Body of pancreas (tissue), 4 donors: Measurements from ENCODE around the gene KRI1. TPM values are rescaled to one million over a fixed set of nuclear protein-coding genes. Genes with fewer than 3 reads are reported as not detected.

Source experiments
- ATAC-seq: fragments of 150-250 bp; one replicate; pipeline ENCODE4 v1.9.1; 2016
- DNase-seq, 4 donors: peaks; one replicate each; pipeline ENCODE4 v3.0.0-alpha.2; 2019
- H3K27ac ChIP-seq, 4 donors: fragments of 200-600 bp; sonication (generic); 1 replicate in 3 of 4; 2 replicates in 1 of 4; pipeline versions ENCODE4 v1.5.1 to v1.6.1; 2016 to 2019; ENCODE audit warnings: mild to moderate bottlenecking in 1 of 4, mixed read lengths in 1 of 4, moderate library complexity in 1 of 4
- H3K27me3 ChIP-seq, 2 donors: fragments of 200-600 bp; sonication (generic); one replicate each; pipeline ENCODE4 v1.6.0; 2016; ENCODE audit warnings: mild to moderate bottlenecking in 1 of 2
- H3K36me3 ChIP-seq, 2 donors: fragments of 200-600 bp; sonication (generic); replicated peaks in 1 of 2; 2 replicates each; pipeline ENCODE4 v1.5.1; 2016; ENCODE audit warnings: low read depth in 2 of 2; ENCODE audit not compliant: insufficient read depth in 1 of 2
- H3K4me1 ChIP-seq: fragments of 200-600 bp; sonication (generic); one replicate; pipeline ENCODE4 v1.6.0; 2016
- H3K4me3 ChIP-seq, 2 donors: fragments of 200-600 bp; sonication (generic); 1 replicate in 1 of 2; 2 replicates in 1 of 2; pipeline ENCODE4 v1.5.1; 2016 to 2019
- H3K9me3 ChIP-seq, 3 donors: fragments of 200-600 bp; sonication (generic); 1 replicate in 2 of 3; 2 replicates in 1 of 3; pipeline ENCODE4 v1.5.1; 2016
- CTCF ChIP-seq, 7 experiments: fragments of 450-650 bp in 4 of 7; fragments of 200-600 bp in 3 of 7; sonication (generic) in 3 of 7; IDR thresholded peaks; one replicate each; pipeline ENCODE4 v1.5.1; 2016 to 2019; ENCODE audit warnings: antibody characterized with exemption in 7 of 7
- POLR2A ChIP-seq, 3 donors: fragments of 450-650 bp; IDR thresholded peaks; one replicate each; pipeline ENCODE4 v1.6.1; 2016; ENCODE audit warnings: antibody characterized with exemption in 3 of 3, mild to moderate bottlenecking in 2 of 3
- WGBS, 2 donors: methylation state at CpG; one replicate each; pipeline ENCODE4 v1.1.5; 2017; 5-methylcytosine and 5-hydroxymethylcytosine counted together
- intact Hi-C: fragments of 100-400 bp; cut with DNase I; formaldehyde crosslinking; loops from one replicate; pipeline ENCODE4 v1.15.1; 2023
- total RNA-seq, 2 donors: library from RNA; depleted of rRNA; stranded (reverse); fragments of >200 nt; gene quantifications; one replicate each; pipeline ENCODE4 v1.1.0, GENCODE V29; 2016

Gene KRI1
- total RNA-seq, 2 donors from 2014 or later: 24.1 to 28.8 TPM

GRCh38 chr19:10603873-10604459 lies 38.2 kb upstream of the KRI1 start:
- DNase-seq (peak in 3 of 4 donors; percentile 29 to 43 (median 32)), ATAC-seq (no peak)
- H3K4me3 ChIP-seq: no peak overlapping the region
- H3K4me1 ChIP-seq: peaks cover 27% of the 10 kb centered on the region
- H3K9me3 ChIP-seq: no peaks in the 10 kb centered on the region
- intact Hi-C loops: no loop called here
- no peaks in the 10 kb centered on the region for H3K27me3 ChIP-seq
- H3K27ac ChIP-seq: peak overlapping the region; percentile 47 to 86 (median 66)
- no peaks in the 10 kb centered on the region for H3K36me3 ChIP-seq
- 27 to 37% methylated on average over 9 of the region's 9 CpGs for WGBS, 2 donors
- TF ChIP-seq POLR2A (IDR thresholded peaks at IDR 0.05): no peak
- TF ChIP-seq CTCF (IDR thresholded peaks at IDR 0.05): no peak

GRCh38 chr19:10603084-10603872 lies 37.5 kb upstream of the KRI1 start:
- ATAC-seq (peak; percentile 24), DNase-seq (peak; percentile 22 to 61 (median 46))
- intact Hi-C loops: no loop called here

GRCh38 chr19:10602330-10603083 lies 36.7 kb upstream of the KRI1 start:
- ATAC-seq: peak; percentile 95
- Histone ChIP-seq H3K9me3 (no peaks in the 10 kb centered on the region), H3K4me3 (peak overlapping the region; percentile 57 to 93), H3K4me1 (peaks cover 27% of the 10 kb centered on the region), H3K27ac (peak overlapping the region; percentile 2 to 86 (median 64)), H3K36me3 (no peaks in the 10 kb centered on the region), H3K27me3 (no peaks in the 10 kb centered on the region)
- peak; percentile 81 to 88 (median 83) for DNase-seq
- 1 to 4% methylated on average over 8 to 50 of the region's 76 CpGs for WGBS, 2 donors
- TF ChIP-seq POLR2A (IDR thresholded peaks at IDR 0.05): peak in 2 of 3 donors; percentile 28 to 55
- no peak for TF ChIP-seq CTCF (IDR thresholded peaks at IDR 0.05)
- intact Hi-C loops: no loop called here

More at GRCh38 chr19:10603084-10603872, 37.5 kb upstream of the KRI1 start:
- Histone ChIP-seq H3K27ac (peak overlapping the region; percentile 47 to 86 (median 66)), H3K9me3 (no peaks in the 10 kb centered on the region), H3K36me3 (no peaks in the 10 kb centered on the region), H3K4me1 (peaks cover 27% of the 10 kb centered on the region), H3K4me3 (peak overlapping the region; percentile 57 to 93), H3K27me3 (no peaks in the 10 kb centered on the region)
- TF ChIP-seq POLR2A (IDR thresholded peaks at IDR 0.05): peak in 2 of 3 donors; percentile 22 to 29
- no peak for TF ChIP-seq CTCF (IDR thresholded peaks at IDR 0.05)
- 22 to 24% methylated on average over 16 to 18 of the region's 19 CpGs for WGBS, 2 donors

GRCh38 chr19:10601999-10602329 lies 36.2 kb upstream of the KRI1 start:
- ATAC-seq (no peak), DNase-seq (no peak)
- Histone ChIP-seq H3K27me3 (no peaks in the 10 kb centered on the region), H3K4me3 (no peak overlapping the region), H3K27ac (peak overlapping the region in 1 of 4 donors; percentile 17), H3K4me1 (peaks cover 27% of the 10 kb centered on the region), H3K36me3 (no peaks in the 10 kb centered on the region), H3K9me3 (no peaks in the 10 kb centered on the region)
- 20 to 34% methylated on average over 5 to 7 of the region's 7 CpGs for WGBS, 2 donors
- TF ChIP-seq CTCF (IDR thresholded peaks at IDR 0.05) (no peak), POLR2A (IDR thresholded peaks at IDR 0.05) (no peak)
- intact Hi-C loops: no loop called here
